ENCODE data around the gene MYO18A.

DNA sequence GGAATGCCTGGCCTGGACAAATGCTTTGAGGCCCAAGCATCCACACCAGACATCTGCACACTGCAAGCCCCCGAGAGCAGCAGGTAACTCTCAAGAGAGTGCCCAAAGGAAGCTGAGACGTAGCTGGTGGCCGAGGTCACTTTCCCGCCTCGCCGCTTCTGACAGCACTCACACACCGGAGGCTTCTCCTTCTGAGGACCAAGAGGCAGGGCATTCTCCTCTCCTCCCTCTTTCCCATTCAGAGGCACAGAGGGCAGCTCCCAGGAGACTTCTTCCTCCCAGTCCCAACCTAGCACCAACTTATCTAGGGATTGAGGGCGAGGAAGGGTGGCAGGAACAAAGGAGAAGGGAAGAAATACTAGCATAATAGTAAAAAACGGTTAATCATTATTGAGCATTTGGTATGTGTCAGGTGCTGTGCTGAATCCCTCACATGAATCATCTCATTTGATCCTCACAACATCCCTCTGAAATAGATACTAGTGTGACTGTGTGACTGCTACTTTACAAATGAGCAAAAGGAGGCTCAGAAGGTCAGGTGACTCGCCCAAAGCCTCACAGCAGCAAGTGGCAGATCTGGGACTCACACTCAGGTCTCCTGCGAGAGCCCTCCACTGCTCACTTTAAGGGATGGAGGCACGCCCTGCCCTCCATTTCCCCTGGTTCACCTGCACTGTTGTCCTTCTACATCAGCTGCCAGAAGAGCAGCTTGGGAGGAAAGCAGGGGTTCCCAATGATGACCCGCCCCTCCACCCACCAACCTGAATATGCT lies 41.8 kb downstream of the MYO18A start:
- TF ChIP-seq, protein P1, sequence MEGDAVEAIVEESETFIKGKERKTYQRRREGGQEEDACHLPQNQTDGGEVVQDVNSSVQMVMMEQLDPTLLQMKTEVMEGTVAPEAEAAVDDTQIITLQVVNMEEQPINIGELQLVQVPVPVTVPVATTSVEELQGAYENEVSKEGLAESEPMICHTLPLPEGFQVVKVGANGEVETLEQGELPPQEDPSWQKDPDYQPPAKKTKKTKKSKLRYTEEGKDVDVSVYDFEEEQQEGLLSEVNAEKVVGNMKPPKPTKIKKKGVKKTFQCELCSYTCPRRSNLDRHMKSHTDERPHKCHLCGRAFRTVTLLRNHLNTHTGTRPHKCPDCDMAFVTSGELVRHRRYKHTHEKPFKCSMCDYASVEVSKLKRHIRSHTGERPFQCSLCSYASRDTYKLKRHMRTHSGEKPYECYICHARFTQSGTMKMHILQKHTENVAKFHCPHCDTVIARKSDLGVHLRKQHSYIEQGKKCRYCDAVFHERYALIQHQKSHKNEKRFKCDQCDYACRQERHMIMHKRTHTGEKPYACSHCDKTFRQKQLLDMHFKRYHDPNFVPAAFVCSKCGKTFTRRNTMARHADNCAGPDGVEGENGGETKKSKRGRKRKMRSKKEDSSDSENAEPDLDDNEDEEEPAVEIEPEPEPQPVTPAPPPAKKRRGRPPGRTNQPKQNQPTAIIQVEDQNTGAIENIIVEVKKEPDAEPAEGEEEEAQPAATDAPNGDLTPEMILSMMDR (optimal IDR thresholded peaks at IDR 0.05 in 1 of 3, IDR thresholded peaks at IDR 0.05 in 1 of 3, conservative IDR thresholded peaks at IDR 0.05 in 1 of 3; ENCODE audit: extremely low read depth in 1 of 3, insufficient read depth in 2 of 3, low read length in 3 of 3): no peak
- no peak for TF ChIP-seq EZH2 (IDR thresholded peaks at IDR 0.05; ENCODE audit: low read length)

All from keratinocyte (primary cell).